COLO829 (cell line): ENCODE measurements around the gene MASP1.
"Not testable (repeated sequence)": the region's sequence is repeated elsewhere in the genome, so short reads cannot be mapped to it uniquely, and the experiment has no call there.

Source experiments
- DNase-seq: peaks from one replicate; pipeline ENCODE4 v3.0.0; 2012; ENCODE audit warnings: low spot score

The MASP1 gene

GRCh38 chr3:187227658-187228258 lies 63.8 kb downstream of the MASP1 start:
- no peak for DNase-seq

- DNase-seq: no peak
Observed at GRCh38 chr3:187223799-187224198, 67.7 kb downstream of the MASP1 start.

- DNase-seq: no peak
Observed at GRCh38 chr3:187222801-187223200, 68.7 kb downstream of the MASP1 start.

GRCh38 chr3:187215460-187215859 lies 76.1 kb downstream of the MASP1 start:
- DNase-seq: no peak

GRCh38 chr3:187213616-187214015 lies 77.9 kb downstream of the MASP1 start:
- DNase-seq: no peak

- no peak for DNase-seq
Observed at GRCh38 chr3:187212705-187213104, 78.8 kb downstream of the MASP1 start.

GRCh38 chr3:187212196-187212545 lies 79.4 kb downstream of the MASP1 start:
- DNase-seq: no peak

GRCh38 chr3:187211532-187212195 lies 79.9 kb downstream of the MASP1 start:
- no peak for DNase-seq

GRCh38 chr3:187210545-187211327 lies 80.8 kb downstream of the MASP1 start:
- peak; percentile 45 for DNase-seq

- peak; percentile 89 for DNase-seq
Observed at GRCh38 chr3:187210091-187210490, 81.4 kb downstream of the MASP1 start.

- DNase-seq: peak; percentile 48
Observed at GRCh38 chr3:187209491-187209890, 82.0 kb downstream of the MASP1 start.

GRCh38 chr3:187208159-187208558 lies 83.4 kb downstream of the MASP1 start:
- DNase-seq: no peak

- DNase-seq: no peak
Observed at GRCh38 chr3:187207624-187208023, 83.9 kb downstream of the MASP1 start.

- DNase-seq: no peak
Observed at GRCh38 chr3:187207062-187207461, 84.5 kb downstream of the MASP1 start.

- no peak for DNase-seq
Observed at GRCh38 chr3:187205683-187206082, 85.9 kb downstream of the MASP1 start.

GRCh38 chr3:187199463-187200050 lies 92.0 kb downstream of the MASP1 start:
- DNase-seq: not testable (repeated sequence)

GRCh38 chr3:187198490-187198889 lies 93.0 kb downstream of the MASP1 start:
- no peak for DNase-seq

- no peak for DNase-seq
Observed at GRCh38 chr3:187197335-187197649, 94.2 kb downstream of the MASP1 start, which contains the start of gene RTP1. Gene RTP1 (plus strand): TSS chr3:187197486. CDS start chr3:187197516, 30 bp downstream.

GRCh38 chr3:187196573-187197334 lies 94.8 kb downstream of the MASP1 start:
- no peak for DNase-seq

- DNase-seq: no peak
Observed at GRCh38 chr3:187193181-187193580, 98.4 kb downstream of the MASP1 start.

GRCh38 chr3:187191271-187191670 lies 100.3 kb downstream of the MASP1 start:
- DNase-seq: no peak

- DNase-seq: no peak
Observed at GRCh38 chr3:187188931-187189330, 102.6 kb downstream of the MASP1 start.
